BJ (cell line): ENCODE data around the gene LBHD1. TPM values are rescaled to one million over a fixed set of nuclear protein-coding genes. Genes with fewer than 3 reads are reported as not detected.
A peak's percentile ranks its signal among the peaks of the same experiment; 100 is the strongest.

Experiments
- CTCF ChIA-PET: fragments of 350-600 bp; formaldehyde crosslinking; extraction: SDS; loops from one replicate; lab custom pipeline; 2021; ENCODE audit warnings: antibody characterized with exemption, inconsistent platforms; lab: Yijun Ruan, JAX
- POLR2A ChIA-PET: fragments of 300-600 bp; sonication (Branson Sonifier 250); formaldehyde crosslinking; extraction: SDS; loops from one replicate; lab custom pipeline; 2021; ENCODE audit warnings: antibody characterized with exemption; lab: Charles Lee
- DNase-seq: peaks from one replicate; pipeline ENCODE4 v3.0.0-alpha.2; 2011; ENCODE audit warnings: low read depth
- H3K27me3 ChIP-seq: 2 replicates; pipeline ENCODE4 v1.6.0; 2011; ENCODE audit warnings: low read length; ENCODE audit not compliant: control insufficient read depth, insufficient read depth
- H3K36me3 ChIP-seq: 2 replicates; pipeline ENCODE4 v1.5.1; 2011; ENCODE audit warnings: low read length; ENCODE audit not compliant: control insufficient read depth, insufficient read depth
- H3K4me3 ChIP-seq: 2 replicates; pipeline ENCODE4 v1.5.1; 2011; ENCODE audit warnings: low read depth, mild to moderate bottlenecking, control low read depth, low read length
- CTCF ChIP-seq: IDR thresholded peaks from 2 replicates; pipeline ENCODE4 v1.5.1; 2011; ENCODE audit warnings: low read depth, mild to moderate bottlenecking, control low read depth, inconsistent platforms, low read length, moderate library complexity; ENCODE audit not compliant: insufficient read depth
- polyA plus RNA-seq: library from polyadenylated mRNA; depleted of rRNA; stranded (reverse); fragments of >200 nt; gene quantifications from 2 replicates; pipeline ENCODE4 v1.2.3, GENCODE V29; 2011

The LBHD1 gene
- polyA plus RNA-seq, 1 experiment = 4.0 TPM

GRCh38 chr11:62647609-62648005 is 24.5 kb downstream of the LBHD1 start:
- POLR2A ChIA-PET = no interaction called here
- Histone ChIP-seq H3K27me3 (no peaks in the 10 kb centered on the region), H3K4me3 (no peak overlapping the region), H3K36me3 (peaks cover 24% of the 10 kb centered on the region)
- CTCF ChIA-PET = interaction anchor here (1.8 kb wide), 1 partner anchor 139 kb away, joined by 4 read pairs; no protein-coding TSS in a partner anchor
- DNase-seq = no peak
- TF ChIP-seq CTCF = no peak

GRCh38 chr11:62646825-62647608 is 25.1 kb downstream of the LBHD1 start:
- no peak overlapping the region for H3K4me3 ChIP-seq
- H3K36me3 ChIP-seq = peaks cover 25% of the 10 kb centered on the region
- ChIA-PET CTCF (no interaction called here), POLR2A (interaction anchor here (1.5 kb wide), 1 partner anchor 18 kb away, joined by 19 read pairs; the partner anchor contains the start of genes C11orf98 and CSKMT)
- TF ChIP-seq CTCF = no peak
- no peak for DNase-seq
- H3K27me3 ChIP-seq = no peaks in the 10 kb centered on the region

GRCh38 chr11:62645946-62646824 is 25.9 kb downstream of the LBHD1 start, which contains the start of gene GANAB:
Gene GANAB, minus strand, starts transcription at chr11:62646613. Its CDS starts 14 bp downstream, at chr11:62646599.
- H3K4me3 ChIP-seq = peak within 1 kb of the TSS; percentile 73
- CTCF ChIA-PET = interaction anchor here (0.6 to 1.1 kb wide), 2 partner anchors 221 to 1559 kb away, joined by 3 read pairs; no protein-coding TSS in a partner anchor
- DNase-seq = peak; percentile 87
- peaks cover 25% of the 10 kb centered on the region for H3K36me3 ChIP-seq
- no peaks in the 10 kb centered on the region for H3K27me3 ChIP-seq
- POLR2A ChIA-PET = interaction anchor here (1.5 kb wide), 1 partner anchor 19 kb away, joined by 19 read pairs; the partner anchor contains the start of genes C11orf98 and CSKMT
- no peak for TF ChIP-seq CTCF

GRCh38 chr11:62645671-62645945 is 26.5 kb downstream of the LBHD1 start:
- Histone ChIP-seq H3K27me3 (no peaks in the 10 kb centered on the region), H3K4me3 (peak overlapping the region; percentile 73), H3K36me3 (peaks cover 25% of the 10 kb centered on the region)
- DNase-seq = no peak
- CTCF ChIA-PET = interaction anchor here (0.6 to 1.1 kb wide), 2 partner anchors 221 to 1559 kb away, joined by 3 read pairs; no protein-coding TSS in a partner anchor
- POLR2A ChIA-PET = interaction anchor here (1.5 kb wide), 1 partner anchor 20 kb away, joined by 19 read pairs; the partner anchor contains the start of genes C11orf98 and CSKMT
- no peak for TF ChIP-seq CTCF

- TF ChIP-seq CTCF = no peak
- peaks cover 23% of the 10 kb centered on the region for H3K36me3 ChIP-seq
- ChIA-PET CTCF (interaction anchor here (0.7 to 1.1 kb wide), 3 partner anchors 29 to 52 kb away, joined by 3 to 4 read pairs (median 3); partner anchors contain the start of gene TUT1), POLR2A (no interaction called here)
- no peak for DNase-seq
- H3K4me3 ChIP-seq = no peak overlapping the region
- H3K27me3 ChIP-seq = no peaks in the 10 kb centered on the region
These were observed 27.8 kb downstream of the LBHD1 start for GRCh38 chr11:62644220-62644619.
